K562 (cell line): ENCODE measurements around the gene CCNY. TPM values are rescaled to one million over a fixed set of nuclear protein-coding genes. Genes with fewer than 3 reads are reported as not detected.

Experiments used
- ATAC-seq: fragments of 200-7000 bp; cut with Tn5 transposase; 3 replicates; pipeline ENCODE4 v1.9.1; 2020; ENCODE audit warnings: moderate library complexity
- BruUV-seq: library from RNA; stranded (reverse); fragments of 400-500 nt; replicated peaks from 2 replicates; lab custom pipeline; 2021; lab: Mats Ljungman, UMichigan
- CTCF ChIA-PET: fragments of 300-600 bp; formaldehyde crosslinking; extraction: SDS; loops from one replicate; lab custom pipeline; 2021; ENCODE audit warnings: low intra/inter-chr PET ratio; lab: Yijun Ruan, JAX
- POLR2A ChIA-PET: fragments of 300-600, 350-650 bp; sonication (Branson Sonifier 250); formaldehyde crosslinking; extraction: SDS; loops from one replicate; lab custom pipeline; 2021; ENCODE audit warnings: antibody characterized with exemption, inconsistent platforms; lab: Yijun Ruan, JAX
- DNase-seq, 4 experiments: peaks; one replicate each; pipeline versions ENCODE4 v3.0.0 to v3.0.0-alpha.2; 2011 to 2018; ENCODE audit warnings: low spot score in 3 of 4, mixed read lengths in 3 of 4; ENCODE audit errors: extremely low read depth in 1 of 4
- FAIRE-seq: peaks from 2 replicates; lab custom pipeline; 2011; peaks lifted over from hg19 to GRCh38; lab: Jason Lieb, UNC
- H2AFZ ChIP-seq: 2 replicates; pipeline ENCODE4 v1.6.0; 2011; ENCODE audit warnings: low read depth, low read length, control low read depth, inconsistent platforms
- H3K27ac ChIP-seq: fragments of 200-600 bp; 3 replicates; pipeline ENCODE4 v1.8.0; 2011; ENCODE audit warnings: low read depth, mild to moderate bottlenecking, control low read depth, inconsistent platforms, low read length, moderate library complexity, mixed read lengths; ENCODE audit errors: extremely low read depth
- H3K27me3 ChIP-seq, 2 experiments: fragments of 300-600 bp in 1 of 2; 2 replicates in 1 of 2; 3 replicates in 1 of 2; pipeline versions ENCODE4 v1.6.0 to v1.8.0; 2011; ENCODE audit warnings: inconsistent platforms in 2 of 2, low read length in 2 of 2, mild to moderate bottlenecking in 1 of 2, mixed read lengths in 1 of 2, moderate library complexity in 1 of 2; ENCODE audit not compliant: control insufficient read depth in 2 of 2, insufficient read depth in 2 of 2
- H3K36me3 ChIP-seq: fragments of 300-600 bp; 3 replicates; pipeline ENCODE4 v1.8.0; 2011; ENCODE audit warnings: mild to moderate bottlenecking, low read length, inconsistent platforms; ENCODE audit not compliant: control insufficient read depth, insufficient read depth
- H3K4me1 ChIP-seq, 2 experiments: fragments of 200-600 bp in 1 of 2; replicated peaks in 1 of 2; 2 replicates in 1 of 2; 3 replicates in 1 of 2; pipeline versions ENCODE4 v1.5.1 to v1.8.0; 2011; ENCODE audit warnings: inconsistent platforms in 2 of 2, low read length in 2 of 2, mild to moderate bottlenecking in 1 of 2, mixed read lengths in 1 of 2, moderate library complexity in 1 of 2; ENCODE audit not compliant: control insufficient read depth in 2 of 2, insufficient read depth in 2 of 2
- H3K4me2 ChIP-seq: 2 replicates; pipeline ENCODE4 v1.6.1; 2011; ENCODE audit warnings: low read length, control low read depth, inconsistent platforms, mixed read lengths; ENCODE audit not compliant: insufficient read depth
- H3K4me3 ChIP-seq: fragments of 200-600 bp; sonication (generic), shearing (Covaris generic); 2 replicates; pipeline ENCODE4 v1.5.1; 2016; ENCODE audit warnings: control low read depth, inconsistent platforms
- H3K79me2 ChIP-seq: fragments of 200-600 bp; 3 replicates; pipeline ENCODE4 v1.8.0; 2011; ENCODE audit warnings: low read length, inconsistent platforms; ENCODE audit not compliant: control insufficient read depth, insufficient read depth
- H3K9ac ChIP-seq, 2 experiments: 2 replicates each; pipeline versions ENCODE4 v1.6.0 to v1.6.1; 2011; ENCODE audit warnings: low read depth in 2 of 2, low read length in 2 of 2, control low read depth in 1 of 2, inconsistent platforms in 1 of 2, mild to moderate bottlenecking in 1 of 2, mixed read lengths in 1 of 2; ENCODE audit not compliant: insufficient read depth in 1 of 2
- H3K9me1 ChIP-seq: one replicate; pipeline ENCODE4 v1.6.0; 2011; ENCODE audit warnings: inconsistent platforms, mild to moderate bottlenecking, low read length, moderate library complexity; ENCODE audit not compliant: control insufficient read depth, insufficient read depth
- H3K9me3 ChIP-seq: replicated peaks from 2 replicates; pipeline ENCODE4 v1.5.1; 2011; ENCODE audit warnings: low read depth, low read length, inconsistent platforms; ENCODE audit not compliant: control insufficient read depth, insufficient read depth
- H4K20me1 ChIP-seq: replicated peaks from 2 replicates; pipeline ENCODE4 v1.6.1; 2011; ENCODE audit warnings: low read length, inconsistent platforms, mixed read lengths; ENCODE audit not compliant: control insufficient read depth, insufficient read depth
- CC2D1A ChIP-seq: fragments of 450-650 bp; IDR thresholded peaks from 2 replicates; pipeline ENCODE4 v1.6.1; 2017; ENCODE audit warnings: mild to moderate bottlenecking
- CEBPB ChIP-seq: fragments of 450-650 bp; IDR thresholded peaks from 2 replicates; pipeline ENCODE4 v1.6.1; 2016; ENCODE audit warnings: missing genetic modification characterization, missing compliant biosample characterization
- WGBS: fragments of 100-300 bp; shearing (Covaris generic); methylation state at CpG from one replicate; pipeline ENCODE4 v1.1.6; 2016; ENCODE audit warnings: low coverage, mixed read lengths; ENCODE audit not compliant: insufficient coverage; ENCODE audit errors: missing lambda C conversion rate; 5-methylcytosine and 5-hydroxymethylcytosine counted together
- in situ Hi-C: fragments of 300-500 bp; cut with MboI; formaldehyde crosslinking; loops from 4 replicates; pipeline ENCODE4 v1.15.0; 2018; ENCODE audit warnings: inconsistent platforms, mixed read lengths
- intact Hi-C: fragments of 100-400 bp; cut with micrococcal nuclease; formaldehyde crosslinking; loops from 2 replicates; pipeline ENCODE4 v1.14.2; 2022
- polyA plus RNA-seq, 8 experiments: library from polyadenylated mRNA; depleted of rRNA in 4 of 8; stranded (reverse) in 5 of 8; unstranded in 3 of 8; fragments of >200 nt; fragmentation: Nextera tagmentation in 2 of 8; fragmentation: Illumina TruSeq in 1 of 8; extraction: Ambion mirVana in 2 of 8; extraction: Trizol in 1 of 8; gene quantifications; 2 replicates each; pipeline versions ENCODE4 v1.2.1 to v1.2.3, GENCODE V29; 2011 to 2014; ENCODE audit warnings: inconsistent platforms in 1 of 8, missing spikeins in 1 of 8
- total RNA-seq, 7 experiments: library from RNA; depleted of rRNA in 6 of 7; stranded (reverse); fragments of >200 nt in 6 of 7; fragmentation: Illumina TruSeq in 2 of 7; extraction: Trizol in 2 of 7; gene quantifications; 2 replicates each; pipeline versions ENCODE4 v1.2.1 to v1.2.3, GENCODE V29; 2011 to 2021; ENCODE audit warnings: low replicate concordance in 1 of 7
- TF ChIP-seq, protein P1 (sequence below): IDR thresholded peaks from 2 replicates; pipeline ENCODE4 v1.6.1; 2011; ENCODE audit not compliant: insufficient read length; ENCODE audit errors: extremely low read depth
- TF ChIP-seq, protein P2 (sequence below): fragments of 250-450 bp; sonication (Bioruptor Pico); IDR thresholded peaks from 2 replicates; pipeline ENCODE4 v1.8.0; 2022; ENCODE audit warnings: moderate library complexity, mild to moderate bottlenecking, inconsistent platforms

The CCNY gene
- total and polyA plus RNA-seq, 9 of the 15 experiments (the other 6 are each of a cell fraction or from before 2014, with no cell fraction given), result 8.4 to 109 (median 38.6) TPM

DNA sequence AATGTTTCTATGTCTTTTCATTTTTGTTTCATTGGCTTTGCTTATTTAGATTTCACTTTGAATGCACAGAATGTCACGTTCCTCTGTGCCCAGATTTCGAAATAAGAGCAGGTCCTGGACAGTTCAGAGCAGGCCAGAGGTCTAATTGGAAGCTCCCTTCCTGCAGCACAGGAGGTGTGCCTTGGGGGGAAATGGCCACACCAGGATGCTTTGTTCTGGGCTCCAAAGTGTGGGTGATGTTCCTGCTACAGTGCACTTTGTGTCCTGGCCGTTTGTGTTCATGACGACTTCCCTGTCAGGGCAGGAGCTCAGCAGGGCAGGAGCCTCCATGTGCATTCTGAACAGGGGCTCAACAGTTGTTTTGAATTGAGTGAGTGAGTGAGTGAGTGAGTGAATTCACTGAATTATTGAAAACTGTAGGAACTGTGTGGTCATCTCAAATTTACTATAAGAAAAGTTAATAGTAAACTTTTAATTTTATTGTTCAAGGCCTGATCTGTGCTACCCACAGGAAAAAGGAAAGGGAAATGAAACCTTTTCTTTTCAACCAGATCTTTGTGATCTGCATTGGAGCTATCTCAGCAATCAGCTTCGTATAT, 159.3 kb downstream of the CCNY start:
- DNase-seq (no peak), FAIRE-seq (no peak), ATAC-seq (no peak)
- intact Hi-C loops (no loop called here), in situ Hi-C loops (no loop called here)
- POLR2A ChIA-PET, result interaction anchor here (0.7 kb wide), 1 partner anchor 10 kb away, joined by 4 read pairs; no protein-coding TSS in a partner anchor
- Histone ChIP-seq H3K27me3 (no peaks in the 10 kb centered on the region), H3K9ac (no peak overlapping the region), H3K9me1 (no peaks in the 10 kb centered on the region), H3K27ac (no peak overlapping the region), H4K20me1 (peaks cover 21% of the 10 kb centered on the region), H3K36me3 (peaks cover 8% of the 10 kb centered on the region; the same call in 2 of the 3 replicates), H3K4me3 (no peak overlapping the region), H2AFZ (no peak overlapping the region), H3K4me1 (peaks cover 13 to 28% of the 10 kb centered on the region in 2 experiments), H3K79me2 (peaks cover 78% of the 10 kb centered on the region), H3K4me2 (no peak overlapping the region), H3K9me3 (no peaks in the 10 kb centered on the region)
- TF ChIP-seq CEBPB (tag) (0 out of 2 replicates have a peak, but pooled peaks have one; percentile 22), CC2D1A (no peak)
- TF ChIP-seq, protein P1, sequence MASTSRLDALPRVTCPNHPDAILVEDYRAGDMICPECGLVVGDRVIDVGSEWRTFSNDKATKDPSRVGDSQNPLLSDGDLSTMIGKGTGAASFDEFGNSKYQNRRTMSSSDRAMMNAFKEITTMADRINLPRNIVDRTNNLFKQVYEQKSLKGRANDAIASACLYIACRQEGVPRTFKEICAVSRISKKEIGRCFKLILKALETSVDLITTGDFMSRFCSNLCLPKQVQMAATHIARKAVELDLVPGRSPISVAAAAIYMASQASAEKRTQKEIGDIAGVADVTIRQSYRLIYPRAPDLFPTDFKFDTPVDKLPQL, result no peak
- TF ChIP-seq, protein P2, sequence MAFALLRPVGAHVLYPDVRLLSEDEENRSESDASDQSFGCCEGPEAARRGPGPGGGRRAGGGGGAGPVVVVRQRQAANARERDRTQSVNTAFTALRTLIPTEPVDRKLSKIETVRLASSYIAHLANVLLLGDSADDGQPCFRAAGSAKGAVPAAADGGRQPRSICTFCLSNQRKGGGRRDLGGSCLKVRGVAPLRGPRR (CRISPR knock-in tag), result no peak
- BruUV-seq, result no TSS peak
- CTCF ChIA-PET, result no interaction called here
- WGBS, result 46% methylated on average over 5 of the region's 5 CpGs
